K562 (cell line): Measurements from ENCODE around the gene PTPRZ1. TPM values are rescaled to one million over a fixed set of nuclear protein-coding genes. Genes with fewer than 3 reads are reported as not detected.

Experiments used
- ATAC-seq: fragments of 200-7000 bp; cut with Tn5 transposase; 3 replicates; pipeline ENCODE4 v1.9.1; 2020; ENCODE audit warnings: moderate library complexity
- BruUV-seq: library from RNA; stranded (reverse); fragments of 400-500 nt; replicated peaks from 2 replicates; lab custom pipeline; 2021; lab: Mats Ljungman, UMichigan
- CTCF ChIA-PET: fragments of 300-600 bp; formaldehyde crosslinking; extraction: SDS; loops from one replicate; lab custom pipeline; 2021; ENCODE audit warnings: low intra/inter-chr PET ratio; lab: Yijun Ruan, JAX
- POLR2A ChIA-PET: fragments of 300-600, 350-650 bp; sonication (Branson Sonifier 250); formaldehyde crosslinking; extraction: SDS; loops from one replicate; lab custom pipeline; 2021; ENCODE audit warnings: antibody characterized with exemption, inconsistent platforms; lab: Yijun Ruan, JAX
- DNase-seq, 4 experiments: peaks; one replicate each; pipeline versions ENCODE4 v3.0.0 to v3.0.0-alpha.2; 2011 to 2018; ENCODE audit warnings: low spot score in 3 of 4, mixed read lengths in 3 of 4; ENCODE audit errors: extremely low read depth in 1 of 4
- FAIRE-seq: peaks from 2 replicates; lab custom pipeline; 2011; peaks lifted over from hg19 to GRCh38; lab: Jason Lieb, UNC
- H2AFZ ChIP-seq: 2 replicates; pipeline ENCODE4 v1.6.0; 2011; ENCODE audit warnings: low read depth, low read length, control low read depth, inconsistent platforms
- H3K27ac ChIP-seq: fragments of 200-600 bp; 3 replicates; pipeline ENCODE4 v1.8.0; 2011; ENCODE audit warnings: low read depth, mild to moderate bottlenecking, control low read depth, inconsistent platforms, low read length, moderate library complexity, mixed read lengths; ENCODE audit errors: extremely low read depth
- H3K27me3 ChIP-seq, 2 experiments: fragments of 300-600 bp in 1 of 2; 2 replicates in 1 of 2; 3 replicates in 1 of 2; pipeline versions ENCODE4 v1.6.0 to v1.8.0; 2011; ENCODE audit warnings: inconsistent platforms in 2 of 2, low read length in 2 of 2, mild to moderate bottlenecking in 1 of 2, mixed read lengths in 1 of 2, moderate library complexity in 1 of 2; ENCODE audit not compliant: control insufficient read depth in 2 of 2, insufficient read depth in 2 of 2
- H3K36me3 ChIP-seq: fragments of 300-600 bp; 3 replicates; pipeline ENCODE4 v1.8.0; 2011; ENCODE audit warnings: mild to moderate bottlenecking, low read length, inconsistent platforms; ENCODE audit not compliant: control insufficient read depth, insufficient read depth
- H3K4me1 ChIP-seq, 2 experiments: fragments of 200-600 bp in 1 of 2; replicated peaks in 1 of 2; 2 replicates in 1 of 2; 3 replicates in 1 of 2; pipeline versions ENCODE4 v1.5.1 to v1.8.0; 2011; ENCODE audit warnings: inconsistent platforms in 2 of 2, low read length in 2 of 2, mild to moderate bottlenecking in 1 of 2, mixed read lengths in 1 of 2, moderate library complexity in 1 of 2; ENCODE audit not compliant: control insufficient read depth in 2 of 2, insufficient read depth in 2 of 2
- H3K4me2 ChIP-seq: 2 replicates; pipeline ENCODE4 v1.6.1; 2011; ENCODE audit warnings: low read length, control low read depth, inconsistent platforms, mixed read lengths; ENCODE audit not compliant: insufficient read depth
- H3K4me3 ChIP-seq: fragments of 200-600 bp; sonication (generic), shearing (Covaris generic); 2 replicates; pipeline ENCODE4 v1.5.1; 2016; ENCODE audit warnings: control low read depth, inconsistent platforms
- H3K79me2 ChIP-seq: fragments of 200-600 bp; 3 replicates; pipeline ENCODE4 v1.8.0; 2011; ENCODE audit warnings: low read length, inconsistent platforms; ENCODE audit not compliant: control insufficient read depth, insufficient read depth
- H3K9ac ChIP-seq, 2 experiments: 2 replicates each; pipeline versions ENCODE4 v1.6.0 to v1.6.1; 2011; ENCODE audit warnings: low read depth in 2 of 2, low read length in 2 of 2, control low read depth in 1 of 2, inconsistent platforms in 1 of 2, mild to moderate bottlenecking in 1 of 2, mixed read lengths in 1 of 2; ENCODE audit not compliant: insufficient read depth in 1 of 2
- H3K9me1 ChIP-seq: one replicate; pipeline ENCODE4 v1.6.0; 2011; ENCODE audit warnings: inconsistent platforms, mild to moderate bottlenecking, low read length, moderate library complexity; ENCODE audit not compliant: control insufficient read depth, insufficient read depth
- H3K9me3 ChIP-seq: replicated peaks from 2 replicates; pipeline ENCODE4 v1.5.1; 2011; ENCODE audit warnings: low read depth, low read length, inconsistent platforms; ENCODE audit not compliant: control insufficient read depth, insufficient read depth
- H4K20me1 ChIP-seq: replicated peaks from 2 replicates; pipeline ENCODE4 v1.6.1; 2011; ENCODE audit warnings: low read length, inconsistent platforms, mixed read lengths; ENCODE audit not compliant: control insufficient read depth, insufficient read depth
- CBX1 ChIP-seq: sonication (generic); IDR thresholded peaks from 2 replicates; pipeline ENCODE4 v1.6.1; 2016; ENCODE audit warnings: antibody characterized with exemption, low read depth, mild to moderate bottlenecking
- ESRRB ChIP-seq: fragments of 250-450 bp; sonication (Bioruptor Pico); IDR thresholded peaks from 2 replicates; pipeline ENCODE4 v1.5.0; 2020; ENCODE audit warnings: mild to moderate bottlenecking, moderate library complexity, borderline replicate concordance
- ETS1 ChIP-seq: conservative IDR thresholded peaks from 2 replicates; pipeline ENCODE4 v1.6.1; 2011; ENCODE audit warnings: low read depth, mild to moderate bottlenecking, low read length; ENCODE audit not compliant: control insufficient read depth
- HDAC1 ChIP-seq, 2 experiments: fragments of 450-650 bp; IDR thresholded peaks; 2 replicates each; pipeline ENCODE4 v1.6.1; 2016 to 2017; ENCODE audit warnings: inconsistent platforms in 1 of 2, mild to moderate bottlenecking in 1 of 2, moderate library complexity in 1 of 2
- HMGXB4 ChIP-seq: sonication (generic); formaldehyde crosslinking; IDR thresholded peaks from 2 replicates; pipeline ENCODE4 v1.8.1; 2023; ENCODE audit warnings: mild to moderate bottlenecking, missing genetic modification reagents
- LEF1 ChIP-seq: fragments of 450-650 bp; IDR thresholded peaks from 2 replicates; pipeline ENCODE4 v1.6.1; 2016; ENCODE audit warnings: mild to moderate bottlenecking
- RBM22 ChIP-seq: fragments of 200-400 bp; formaldehyde crosslinking; IDR thresholded peaks from 2 replicates; pipeline ENCODE4 v1.6.1; 2018; ENCODE audit warnings: low read length, low read depth; ENCODE audit not compliant: poor library complexity, severe bottlenecking
- WGBS: fragments of 100-300 bp; shearing (Covaris generic); methylation state at CpG from one replicate; pipeline ENCODE4 v1.1.6; 2016; ENCODE audit warnings: low coverage, mixed read lengths; ENCODE audit not compliant: insufficient coverage; ENCODE audit errors: missing lambda C conversion rate; 5-methylcytosine and 5-hydroxymethylcytosine counted together
- in situ Hi-C: fragments of 300-500 bp; cut with MboI; formaldehyde crosslinking; loops from 4 replicates; pipeline ENCODE4 v1.15.0; 2018; ENCODE audit warnings: inconsistent platforms, mixed read lengths
- intact Hi-C: fragments of 100-400 bp; cut with micrococcal nuclease; formaldehyde crosslinking; loops from 2 replicates; pipeline ENCODE4 v1.14.2; 2022
- polyA plus RNA-seq, 8 experiments: library from polyadenylated mRNA; depleted of rRNA in 4 of 8; stranded (reverse) in 5 of 8; unstranded in 3 of 8; fragments of >200 nt; fragmentation: Nextera tagmentation in 2 of 8; fragmentation: Illumina TruSeq in 1 of 8; extraction: Ambion mirVana in 2 of 8; extraction: Trizol in 1 of 8; gene quantifications; 2 replicates each; pipeline versions ENCODE4 v1.2.1 to v1.2.3, GENCODE V29; 2011 to 2014; ENCODE audit warnings: inconsistent platforms in 1 of 8, missing spikeins in 1 of 8
- total RNA-seq, 7 experiments: library from RNA; depleted of rRNA in 6 of 7; stranded (reverse); fragments of >200 nt in 6 of 7; fragmentation: Illumina TruSeq in 2 of 7; extraction: Trizol in 2 of 7; gene quantifications; 2 replicates each; pipeline versions ENCODE4 v1.2.1 to v1.2.3, GENCODE V29; 2011 to 2021; ENCODE audit warnings: low replicate concordance in 1 of 7

The PTPRZ1 gene
- total and polyA plus RNA-seq, 9 of the 15 experiments (the other 6 are each of a cell fraction or from before 2014, with no cell fraction given) = 0.04 TPM; not detected in 7

- no peak for TF ChIP-seq ETS1
- no peak for TF ChIP-seq HMGXB4 (CRISPR knock-in tag)
Measured at GRCh38 chr7:121938429-121938996, 65.6 kb downstream of the PTPRZ1 start (continued).

- H3K27ac ChIP-seq = no peak overlapping the region
- H3K36me3 ChIP-seq = no peaks in the 10 kb centered on the region
- no peak overlapping the region for H2AFZ ChIP-seq
- no peak overlapping the region for H3K4me2 ChIP-seq
- intact Hi-C loops = no loop called here
- FAIRE-seq = no peak
- no peaks in the 10 kb centered on the region for H3K27me3 ChIP-seq
- POLR2A ChIA-PET = no interaction called here
- no peaks in the 10 kb centered on the region for H3K9me1 ChIP-seq
- TF ChIP-seq CBX1 (no peak), ESRRB (no peak), RBM22 (no peak), LEF1 (no peak), HDAC1 (IDR thresholded peaks at IDR 0.05) (no peak), HMGXB4 (CRISPR knock-in tag) (no peak)
- TF ChIP-seq, all 486 proteins: peak for 0
- Histone ChIP-seq H3K79me2 (no peaks in the 10 kb centered on the region), H3K9me3 (no peaks in the 10 kb centered on the region; the same call in 1 of the 2 replicates), H3K4me3 (no peak overlapping the region), H3K4me1 (no peaks in the 10 kb centered on the region), H3K9ac (no peak overlapping the region), H4K20me1 (no peaks in the 10 kb centered on the region)
- ATAC-seq = no peak
- no peak for DNase-seq
- in situ Hi-C loops = no loop called here
- CTCF ChIA-PET = no interaction called here
- 0% methylated on average over 3 of the region's 3 CpGs for WGBS
- no TSS peak for BruUV-seq
Measured at GRCh38 chr7:121940918-121941317, 68.0 kb downstream of the PTPRZ1 start.
